Measurements from ENCODE around the gene CCDC148.

The CCDC148 gene

DNA sequence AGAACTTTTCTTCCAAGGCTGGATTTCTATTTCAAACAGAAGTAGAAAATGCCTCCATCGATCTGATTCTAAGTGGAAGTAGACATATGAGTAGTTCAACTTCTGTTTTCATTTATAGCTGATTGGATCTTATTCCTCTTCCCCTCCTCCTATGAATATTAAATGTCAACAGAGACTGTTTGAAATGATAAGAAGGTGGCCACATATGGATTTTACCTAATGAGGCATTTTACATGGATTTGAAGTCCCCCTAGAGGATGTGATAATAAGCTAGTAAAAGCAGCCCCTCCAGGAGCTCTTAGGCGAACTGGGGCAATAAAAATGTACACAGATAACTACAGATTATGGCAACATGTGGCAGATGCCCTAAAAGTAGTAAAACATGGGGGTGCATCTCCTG lies 283.8 kb downstream of the CCDC148 start:
- DNase-seq (ENCODE audit: low spot score), result no peak

DNA sequence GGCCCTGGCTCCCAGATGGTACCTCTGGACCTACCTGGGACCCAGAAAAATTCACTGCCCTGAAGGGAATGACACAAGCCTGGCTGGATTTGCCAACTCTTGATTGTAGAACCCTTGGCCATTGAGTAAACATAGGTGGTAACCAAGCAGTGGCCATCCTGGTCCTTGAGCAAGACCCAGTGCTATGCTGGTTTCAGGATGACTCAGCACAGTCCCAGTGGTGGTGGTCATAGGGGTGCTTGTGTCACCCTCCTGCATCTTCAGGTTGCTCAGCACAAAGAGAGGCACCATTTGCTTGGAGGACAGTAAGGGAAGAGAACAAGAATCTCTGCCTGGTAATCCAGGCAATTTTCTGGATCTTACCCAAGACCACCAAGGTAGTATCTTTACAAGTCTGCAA lies 302.0 kb downstream of the CCDC148 start:
- DNase-seq (ENCODE audit: low spot score), result no peak

DNA sequence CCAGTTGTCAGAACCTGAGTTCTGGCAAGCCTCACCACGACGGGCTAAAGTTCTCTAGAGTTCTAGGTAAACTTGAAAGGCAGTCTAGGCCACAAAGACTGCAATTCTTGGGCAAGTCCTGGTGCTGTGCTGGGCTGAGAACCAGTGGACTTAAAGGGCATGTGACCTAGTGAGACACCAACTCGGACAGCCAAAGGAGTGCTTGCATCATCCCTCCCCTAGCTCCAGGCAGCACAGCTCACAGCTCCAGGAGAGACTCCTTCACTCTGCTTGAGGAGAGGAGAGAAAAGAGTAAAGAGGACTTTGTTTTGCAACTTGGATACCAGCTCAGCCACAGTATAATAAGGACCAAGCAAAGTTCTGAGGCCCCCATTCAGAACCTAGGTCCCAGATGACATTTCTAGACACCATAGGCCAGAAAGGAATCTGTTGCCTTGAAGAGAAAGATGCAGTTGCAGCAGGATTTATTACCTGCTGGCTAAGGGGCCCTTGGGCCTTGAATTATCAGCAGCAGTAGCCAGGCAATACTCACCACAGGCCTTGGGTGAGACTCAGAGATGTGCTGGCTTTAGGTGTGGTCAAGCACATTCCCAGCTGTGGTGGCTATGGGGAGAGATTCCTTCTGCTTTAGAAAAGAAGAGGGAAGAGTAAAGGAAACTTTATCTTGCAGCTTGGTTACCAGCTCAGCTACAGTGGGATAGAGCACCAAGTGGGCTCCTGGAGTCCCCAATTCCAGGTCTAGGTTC lies 303.1 kb downstream of the CCDC148 start:
- DNase-seq (ENCODE audit: low spot score), result no peak

DNA sequence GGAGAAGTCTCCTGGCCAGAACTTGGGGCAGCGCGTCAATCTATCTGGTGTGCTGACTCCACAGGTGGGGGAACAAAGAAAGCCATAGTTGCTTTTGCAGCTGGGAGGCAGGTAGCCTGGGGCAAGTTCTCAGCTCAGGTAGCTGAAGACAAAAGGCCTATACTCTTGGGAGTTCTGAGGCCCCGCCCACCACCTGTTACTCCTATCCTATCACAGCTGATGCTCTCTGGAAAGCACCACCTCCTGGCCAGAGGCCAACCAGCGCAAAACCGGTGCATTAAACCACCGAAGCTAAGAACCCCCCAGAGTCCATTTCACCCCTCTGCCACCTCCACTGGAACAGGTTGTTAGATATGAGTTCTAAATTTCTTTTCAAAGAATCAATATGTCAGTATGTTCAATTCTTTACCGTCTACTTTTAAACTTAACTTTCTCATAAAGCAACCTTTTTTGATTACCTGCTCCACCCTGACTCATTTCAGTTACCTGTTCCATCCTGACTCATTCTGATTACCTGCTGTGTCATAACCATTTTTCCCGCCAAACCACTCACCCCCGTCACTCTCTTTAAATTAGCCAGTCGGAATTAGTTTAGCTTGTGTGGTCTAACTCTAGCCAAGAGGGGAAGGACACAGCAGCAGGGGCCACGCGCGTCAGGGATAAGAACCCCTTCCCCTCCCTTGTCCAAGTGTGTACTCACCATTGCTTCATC lies 311.5 kb downstream of the CCDC148 start:
- no peak for DNase-seq (ENCODE audit: low spot score)

DNA sequence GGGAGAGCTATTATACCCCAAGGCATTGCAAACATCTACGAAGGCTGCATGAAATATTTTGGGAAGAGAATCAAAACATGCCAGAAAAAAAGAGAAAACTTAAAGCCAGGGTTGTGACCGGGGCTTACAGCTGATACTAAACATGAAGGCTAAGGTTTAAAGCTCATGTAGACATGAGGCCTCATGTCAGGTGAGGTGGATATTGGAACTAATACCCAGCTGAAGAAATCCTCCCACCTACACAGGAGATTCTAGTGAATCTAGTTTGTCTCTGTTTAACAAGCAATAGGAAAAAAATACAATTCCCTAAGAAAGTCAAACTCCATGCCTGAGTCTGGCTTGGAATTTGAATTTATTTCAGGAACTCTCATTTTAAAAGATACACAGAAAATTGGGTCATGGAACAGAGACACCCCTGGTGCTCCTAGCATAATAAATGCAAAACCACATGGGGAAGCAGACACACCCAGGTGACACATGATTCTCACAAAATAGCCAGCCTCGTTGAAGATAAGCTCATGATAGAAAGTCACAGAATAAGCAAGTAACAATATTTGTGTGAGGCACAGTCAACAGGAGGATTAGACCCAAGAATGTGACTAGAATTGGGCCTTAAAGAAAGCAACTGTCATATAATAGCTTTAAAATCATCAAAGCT lies 312.7 kb downstream of the CCDC148 start:
- DNase-seq (ENCODE audit: low spot score), result no peak

DNA sequence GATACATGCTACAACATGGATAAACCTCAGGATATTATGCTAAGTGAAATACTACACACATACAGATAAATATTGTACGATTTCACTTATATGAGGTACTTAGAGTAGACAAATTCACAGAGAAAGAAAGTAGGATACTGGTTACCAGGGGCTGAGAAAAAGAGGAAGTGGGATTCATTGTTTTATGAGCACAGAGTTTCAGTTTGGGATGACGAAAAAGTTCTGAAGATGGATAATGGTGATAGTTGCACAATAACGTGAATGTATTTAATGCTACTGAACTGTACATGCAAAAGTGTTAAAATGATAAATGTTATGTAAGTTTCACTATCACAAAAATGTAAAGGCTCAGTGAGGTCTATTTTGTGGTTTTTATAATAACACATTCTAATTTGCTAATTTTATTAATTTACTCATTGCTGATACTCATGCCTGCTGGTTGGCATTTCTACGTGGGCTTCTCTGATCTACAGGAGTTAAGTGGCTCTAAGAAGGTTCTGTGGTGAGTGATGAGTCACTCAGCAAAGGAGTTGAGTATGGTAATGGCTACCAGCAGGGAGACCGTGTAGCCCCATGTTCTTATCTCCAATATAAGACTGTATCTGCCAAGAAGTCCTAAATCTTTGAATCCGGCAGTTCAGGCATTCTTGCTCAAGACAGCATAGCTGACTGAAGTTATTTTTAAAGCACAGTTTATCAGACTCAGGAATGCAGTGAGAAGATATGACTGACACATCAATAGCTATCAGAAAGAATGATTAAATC lies 313.8 kb downstream of the CCDC148 start:
- DNase-seq (ENCODE audit: low spot score), result no peak

DNA sequence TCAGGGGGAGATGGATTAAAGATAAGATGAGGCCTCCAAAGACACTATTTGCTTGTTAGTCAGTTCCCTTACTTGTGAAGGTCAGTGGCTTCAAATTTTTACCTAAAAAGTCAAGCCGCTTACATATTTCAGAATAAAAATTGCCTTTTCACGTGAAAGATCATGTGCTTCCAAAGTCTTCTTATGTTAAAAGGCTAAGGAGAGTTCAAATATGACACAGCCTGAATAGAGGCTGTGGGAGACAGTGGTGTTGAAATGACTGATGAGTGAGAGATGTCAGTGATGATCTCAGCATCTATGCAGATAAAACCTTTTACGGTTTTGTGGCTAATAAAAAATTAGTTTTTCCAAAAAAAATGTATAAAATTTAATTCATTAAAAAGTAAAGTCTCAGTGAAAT lies 314.4 kb downstream of the CCDC148 start:
- DNase-seq (ENCODE audit: low spot score), result no peak

DNA sequence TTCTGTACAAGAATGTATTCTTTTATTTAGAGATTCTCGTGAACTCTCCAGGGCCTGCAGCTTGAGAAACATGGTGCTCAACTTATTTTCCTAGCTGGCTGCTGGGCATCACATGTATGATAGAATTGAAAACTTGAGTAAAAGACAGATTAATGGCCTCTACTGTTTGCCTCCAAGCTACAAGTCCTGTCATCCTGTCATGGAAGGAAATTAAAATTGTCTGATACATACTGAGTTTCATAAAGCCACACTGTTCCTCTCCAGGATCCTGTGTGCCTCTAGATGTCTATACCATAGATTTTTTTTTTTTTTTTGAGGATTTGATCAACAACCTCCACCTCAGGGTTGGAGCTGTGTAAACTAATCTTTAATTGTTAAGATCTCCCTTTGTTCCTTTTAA lies 316.4 kb downstream of the CCDC148 start:
- DNase-seq (ENCODE audit: low spot score), result no peak

DNA sequence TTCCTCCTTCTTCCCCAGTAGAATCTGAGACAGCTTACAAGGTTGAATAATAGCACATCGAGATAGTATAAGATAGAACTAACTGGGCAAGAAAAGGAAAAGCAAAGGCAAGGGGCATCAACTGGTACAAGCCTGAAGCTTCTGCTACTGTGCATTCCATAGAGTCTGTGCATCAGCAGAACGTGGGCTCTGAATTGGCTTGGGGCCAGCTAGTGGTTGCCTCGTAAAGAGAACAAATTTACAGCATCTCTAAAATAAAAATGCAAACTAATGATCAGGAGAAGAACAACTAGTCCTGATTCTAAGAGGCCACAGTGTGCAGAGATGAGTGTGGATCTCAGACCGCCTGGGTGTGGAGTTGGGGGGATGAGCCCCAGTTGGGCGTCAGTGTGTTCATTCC lies 318.3 kb downstream of the CCDC148 start:
- no peak for DNase-seq (ENCODE audit: low spot score)

DNA sequence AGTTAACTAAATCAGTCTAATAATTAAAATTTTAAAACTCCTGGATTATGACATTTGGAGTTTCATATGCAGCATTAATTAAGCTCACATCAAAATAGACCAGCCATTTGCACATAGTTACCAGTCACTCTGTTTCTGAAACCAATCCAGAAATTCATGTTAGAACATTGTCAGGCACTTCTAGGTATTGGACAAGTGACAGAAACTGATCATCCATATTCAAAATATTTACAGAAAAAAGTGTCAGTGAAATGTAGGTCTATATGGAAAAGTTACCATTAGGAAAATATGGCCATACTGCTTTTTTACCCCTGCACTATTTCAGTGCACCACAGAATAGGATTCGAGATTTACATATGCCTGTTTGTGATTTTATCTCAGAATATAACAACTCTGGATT lies 321.5 kb downstream of the CCDC148 start:
- DNase-seq (ENCODE audit: low spot score), result no peak

DNA sequence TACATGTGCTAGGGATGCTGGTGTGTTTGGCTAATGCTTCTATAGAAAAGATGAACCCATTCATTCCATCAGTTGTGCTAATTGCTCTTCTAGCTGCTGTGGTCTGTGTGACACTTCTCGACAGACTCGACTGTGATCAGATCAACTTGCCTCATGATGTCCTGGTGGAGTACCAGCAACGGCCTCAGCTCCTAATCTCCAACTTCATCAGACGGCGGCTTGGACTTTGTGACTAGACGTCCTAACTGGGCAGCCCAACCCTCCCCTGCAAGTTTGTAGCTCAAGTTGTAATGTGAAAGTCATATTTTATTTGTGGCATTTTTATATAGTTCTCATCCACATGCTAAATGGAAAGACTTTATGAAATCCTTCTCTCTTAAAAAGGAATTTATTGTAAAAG lies 321.9 kb downstream of the CCDC148 start:
- DNase-seq (ENCODE audit: low spot score), result no peak

DNA sequence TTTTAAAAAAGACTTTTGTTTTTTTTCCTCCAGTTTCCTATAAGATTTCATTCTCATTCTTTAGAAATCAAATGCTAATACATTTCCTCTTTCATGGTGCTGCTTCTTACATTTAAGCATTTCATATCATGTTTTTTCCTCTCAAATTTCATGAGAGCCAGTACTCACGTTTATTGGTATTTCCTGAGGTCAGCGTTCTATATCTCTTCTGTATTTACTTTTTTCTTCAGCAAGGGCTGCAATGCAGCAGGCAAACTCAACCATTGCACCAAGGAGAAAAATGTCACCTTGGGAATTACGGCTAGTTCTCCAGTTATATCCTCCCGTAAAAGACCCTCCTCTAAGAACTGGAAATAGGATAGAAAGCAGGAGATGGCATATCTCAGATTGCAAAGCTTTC lies 322.5 kb downstream of the CCDC148 start:
- no peak for DNase-seq (ENCODE audit: low spot score)

DNA sequence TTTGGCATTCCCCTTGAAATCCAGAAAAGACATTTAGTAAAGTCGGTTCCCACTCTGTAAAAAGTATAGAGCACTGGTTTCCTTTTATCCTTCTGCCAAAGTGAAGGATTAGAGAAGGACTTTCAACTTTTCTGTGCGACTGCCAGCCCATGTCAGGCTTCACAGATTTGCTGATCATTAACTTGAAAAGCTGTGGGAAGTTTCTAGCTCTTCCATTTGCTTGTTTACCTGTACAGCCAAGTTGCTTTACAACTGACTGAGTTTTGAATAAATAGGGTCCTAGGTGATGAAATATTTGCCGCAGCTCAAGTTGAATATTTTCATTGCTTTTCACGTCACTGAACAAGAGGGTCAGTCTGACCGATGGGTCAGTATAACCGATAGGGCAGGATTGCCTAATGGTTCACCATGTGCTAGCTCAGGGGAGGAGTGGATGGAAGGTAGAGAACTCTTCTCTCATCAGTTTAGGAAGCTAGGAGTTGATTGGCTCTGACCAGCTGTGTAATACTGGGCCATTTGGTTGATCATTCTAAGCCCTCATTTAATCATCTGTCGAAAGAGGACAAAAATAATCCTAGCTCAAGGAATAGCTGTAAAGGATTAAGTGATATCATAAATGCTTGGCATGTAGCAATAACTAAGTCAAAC lies 324.5 kb downstream of the CCDC148 start:
- DNase-seq (ENCODE audit: low spot score), result no peak

DNA sequence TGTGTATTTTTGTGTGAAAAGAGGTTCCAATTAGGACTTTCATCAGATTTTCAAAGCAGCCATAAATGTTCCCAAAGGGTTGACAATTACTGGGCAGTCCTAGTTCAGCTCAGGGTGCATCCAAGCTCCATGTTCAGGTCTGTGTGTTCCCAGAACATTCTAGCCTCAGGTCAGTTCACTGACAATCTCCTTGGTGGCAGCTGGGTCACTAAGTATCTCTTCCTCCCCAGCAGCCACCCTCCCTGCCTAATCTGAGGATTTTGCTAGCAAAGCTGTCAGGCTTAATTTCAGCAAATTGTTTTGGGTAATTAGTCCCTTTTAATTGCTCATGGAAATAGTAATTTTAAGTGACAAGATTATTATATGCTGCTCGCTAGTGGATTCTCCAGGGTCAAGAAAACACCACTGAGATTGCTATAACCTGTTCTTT lies 325.1 kb downstream of the CCDC148 start:
- no peak for DNase-seq (ENCODE audit: low spot score)

DNA sequence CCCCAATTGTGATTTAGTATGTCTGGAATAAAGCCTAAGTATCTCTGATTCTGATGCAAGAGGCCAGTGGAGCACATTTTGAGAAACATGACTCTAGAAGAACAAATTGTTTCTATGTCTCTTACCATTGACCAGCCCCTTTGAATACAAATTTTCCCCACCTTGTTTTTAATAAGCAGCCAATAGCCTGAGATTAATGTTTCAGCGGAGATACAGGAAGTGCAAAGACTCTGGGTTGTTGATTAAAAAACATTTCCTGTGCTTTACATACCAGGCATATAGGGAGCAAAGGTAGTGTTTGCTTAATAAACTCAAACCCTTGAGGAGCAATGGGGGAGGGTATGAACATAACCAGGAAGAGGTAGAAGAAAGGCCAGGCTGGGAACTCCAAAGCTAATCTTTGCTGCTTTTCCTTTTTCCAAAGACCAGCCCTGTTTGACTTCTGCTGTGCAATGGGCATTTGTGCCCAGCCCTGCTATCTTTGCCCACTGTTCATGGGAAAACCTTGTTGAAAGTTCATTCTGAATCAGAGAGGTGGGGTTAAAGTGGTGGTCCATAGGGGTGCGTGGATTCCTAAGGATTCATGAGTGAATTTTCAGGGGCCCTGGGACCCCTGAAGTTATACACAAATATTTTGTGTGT lies 325.6 kb downstream of the CCDC148 start:
- DNase-seq (ENCODE audit: low spot score), result no peak

DNA sequence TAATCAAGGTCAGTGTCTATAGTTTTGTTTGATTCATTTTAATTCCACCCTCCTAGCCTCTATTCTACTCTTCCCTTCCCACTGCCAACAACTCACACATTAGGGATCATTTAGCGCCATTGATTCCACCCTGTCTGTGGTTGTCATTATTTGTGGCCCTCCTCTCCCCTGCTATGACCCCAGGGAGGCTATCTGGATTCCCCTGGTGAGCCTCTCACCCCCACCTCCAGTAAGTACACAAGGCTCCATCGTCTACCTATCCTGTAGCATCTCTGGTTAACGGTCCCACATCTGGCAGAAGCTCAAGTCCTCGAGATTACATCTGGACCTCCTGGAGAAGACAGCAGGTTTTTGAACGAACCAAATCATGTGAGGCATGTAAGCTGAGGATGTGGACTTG lies 327.5 kb downstream of the CCDC148 start:
- DNase-seq (ENCODE audit: low spot score), result no peak

DNA sequence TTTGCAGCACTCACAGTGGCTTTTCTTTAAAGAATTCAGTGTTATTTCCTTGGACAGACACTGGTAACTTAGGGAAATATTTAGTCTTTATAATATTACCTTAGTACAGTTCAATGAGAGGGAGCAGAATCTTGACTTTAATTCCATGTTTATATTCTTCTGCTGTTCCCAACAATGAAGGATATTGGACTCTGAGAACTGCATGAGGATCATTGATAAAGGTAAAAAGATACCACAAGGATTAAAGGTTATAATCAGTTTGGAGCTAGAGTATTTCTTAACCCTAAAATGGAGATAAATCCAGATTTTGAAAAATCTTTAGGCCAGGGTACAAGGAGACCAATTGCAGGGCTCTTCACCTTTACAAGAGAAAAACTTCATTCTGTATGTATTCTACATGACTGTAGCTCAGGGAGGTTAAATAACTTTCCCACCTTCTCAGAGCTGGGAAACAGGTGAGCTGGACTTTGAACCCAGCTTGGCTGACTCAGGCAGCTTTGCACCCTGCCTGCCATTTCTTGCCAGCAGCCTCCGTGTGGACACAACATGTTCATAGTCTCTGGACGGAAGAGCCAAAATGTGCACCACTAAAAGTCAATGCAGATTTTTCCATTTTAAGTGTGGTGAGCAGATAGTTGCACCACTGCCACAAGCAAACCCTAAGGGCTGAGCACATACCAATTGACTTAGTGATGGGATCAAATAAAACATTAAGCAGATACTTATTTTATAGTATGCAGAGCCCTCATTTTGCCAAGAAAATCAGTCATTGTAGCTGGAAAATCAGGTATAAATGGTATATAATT lies 328.2 kb downstream of the CCDC148 start:
- DNase-seq (ENCODE audit: low spot score), result no peak

DNA sequence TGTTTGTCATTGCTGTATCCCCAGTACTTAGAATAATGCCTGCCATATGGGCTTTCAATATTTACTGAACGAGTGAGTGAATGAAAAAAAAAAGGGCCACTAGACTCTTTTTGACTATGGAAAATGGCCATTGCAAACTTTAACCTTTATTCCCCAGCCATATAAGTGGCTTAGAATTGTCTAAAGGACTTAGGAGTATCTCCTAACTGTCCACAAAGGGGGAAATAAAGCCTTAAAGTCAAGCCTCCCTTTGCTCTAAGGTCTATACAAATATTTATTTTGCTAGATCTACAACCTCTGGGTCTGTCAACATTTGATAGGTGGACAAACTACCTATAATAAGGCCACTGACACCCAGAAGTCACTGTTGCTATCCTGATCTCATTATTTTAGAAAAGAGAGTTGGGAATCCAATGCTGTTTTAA lies 329.2 kb downstream of the CCDC148 start:
- DNase-seq (ENCODE audit: low spot score), result no peak

DNA sequence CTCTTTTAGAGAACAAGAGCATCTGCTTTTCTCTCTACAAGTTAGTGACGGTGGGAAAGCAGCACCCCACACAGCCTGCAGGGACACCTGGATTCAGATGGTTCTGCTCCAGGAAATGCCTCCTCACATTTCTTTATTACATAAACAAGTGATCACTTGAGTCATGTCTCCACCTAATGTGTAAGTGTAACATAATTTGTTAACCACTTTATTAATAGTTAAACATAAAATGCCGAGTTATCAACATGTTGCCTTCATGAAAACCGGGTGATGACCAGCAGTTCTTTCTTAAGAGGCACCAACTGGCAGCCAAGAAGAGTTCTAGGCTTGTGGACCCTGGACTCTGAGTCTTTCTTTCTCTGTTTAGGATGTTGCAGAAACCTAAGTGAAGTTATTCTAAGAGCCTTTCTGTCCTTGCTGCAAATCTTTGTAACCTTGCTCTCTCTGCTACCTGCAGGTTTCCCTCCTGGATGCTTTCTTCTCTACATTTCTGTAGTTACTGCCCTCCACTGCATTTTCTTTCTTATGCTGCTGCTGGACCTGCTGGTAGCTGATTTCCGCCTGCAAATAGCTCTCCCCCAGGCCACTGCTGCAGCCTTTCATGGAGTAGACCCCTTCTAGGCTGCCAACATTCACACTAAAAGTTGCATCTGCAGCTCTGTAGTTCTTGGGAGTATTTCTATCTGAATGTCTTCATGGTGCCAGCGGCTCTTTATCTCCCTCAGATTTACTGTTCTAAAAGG lies 330.6 kb downstream of the CCDC148 start:
- DNase-seq (ENCODE audit: low spot score), result no peak

DNA sequence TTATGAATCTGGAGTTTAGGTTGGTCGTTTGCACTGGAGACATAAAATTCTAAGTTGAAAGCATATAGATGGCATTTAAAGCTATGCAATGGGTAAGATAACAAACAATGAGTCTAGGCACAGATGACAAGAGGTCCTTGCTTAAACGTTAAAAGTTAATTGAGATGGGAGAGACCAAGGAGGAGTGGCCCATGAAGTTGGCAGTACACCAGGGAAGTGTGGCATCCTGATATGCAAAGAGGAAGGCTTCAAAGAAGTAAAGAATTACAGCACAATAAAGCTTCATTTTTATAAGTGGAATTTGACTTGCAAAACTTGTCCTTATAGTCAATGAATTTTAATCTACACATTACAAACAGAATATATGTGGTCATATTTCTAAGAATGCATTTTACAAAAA lies 331.7 kb downstream of the CCDC148 start:
- DNase-seq (ENCODE audit: low spot score), result no peak
